Stimulated activated CD4-positive, alpha-beta T cell treated with anti-CD3 and anti-CD28 coated beads, TNF-alpha, amount 100 ng/mL, for 48 hours (primary cell): ENCODE data around the gene GPR162.

ENCODE experiments used
- DNase-seq, 3 donors: peaks; one replicate each; pipeline ENCODE4 v3.0.0-alpha.2; 2020; ENCODE audit warnings: low read depth in 3 of 3

Gene GPR162, protein sequence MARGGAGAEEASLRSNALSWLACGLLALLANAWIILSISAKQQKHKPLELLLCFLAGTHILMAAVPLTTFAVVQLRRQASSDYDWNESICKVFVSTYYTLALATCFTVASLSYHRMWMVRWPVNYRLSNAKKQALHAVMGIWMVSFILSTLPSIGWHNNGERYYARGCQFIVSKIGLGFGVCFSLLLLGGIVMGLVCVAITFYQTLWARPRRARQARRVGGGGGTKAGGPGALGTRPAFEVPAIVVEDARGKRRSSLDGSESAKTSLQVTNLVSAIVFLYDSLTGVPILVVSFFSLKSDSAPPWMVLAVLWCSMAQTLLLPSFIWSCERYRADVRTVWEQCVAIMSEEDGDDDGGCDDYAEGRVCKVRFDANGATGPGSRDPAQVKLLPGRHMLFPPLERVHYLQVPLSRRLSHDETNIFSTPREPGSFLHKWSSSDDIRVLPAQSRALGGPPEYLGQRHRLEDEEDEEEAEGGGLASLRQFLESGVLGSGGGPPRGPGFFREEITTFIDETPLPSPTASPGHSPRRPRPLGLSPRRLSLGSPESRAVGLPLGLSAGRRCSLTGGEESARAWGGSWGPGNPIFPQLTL

GRCh38 chr12:6821591-6822425 is at the start of gene GPR162:
GPR162 (plus strand) TSS chr12:6821821; CDS start chr12:6823899, 2,078 bp downstream.
- DNase-seq, result no peak

- peak in 2 of 3 donors; percentile 49 to 57 for DNase-seq
Observed at GRCh38 chr12:6772331-6772695, 49.3 kb upstream of the GPR162 start, which contains the start of gene LAG3. LAG3 (plus strand) TSS chr12:6772520; CDS start chr12:6772853, 333 bp downstream.

GRCh38 chr12:6772726-6773589 is 48.7 kb upstream of the GPR162 start:
- no peak for DNase-seq

- DNase-seq, result no peak
Observed at GRCh38 chr12:6773590-6774351, 47.9 kb upstream of the GPR162 start.

DNA sequence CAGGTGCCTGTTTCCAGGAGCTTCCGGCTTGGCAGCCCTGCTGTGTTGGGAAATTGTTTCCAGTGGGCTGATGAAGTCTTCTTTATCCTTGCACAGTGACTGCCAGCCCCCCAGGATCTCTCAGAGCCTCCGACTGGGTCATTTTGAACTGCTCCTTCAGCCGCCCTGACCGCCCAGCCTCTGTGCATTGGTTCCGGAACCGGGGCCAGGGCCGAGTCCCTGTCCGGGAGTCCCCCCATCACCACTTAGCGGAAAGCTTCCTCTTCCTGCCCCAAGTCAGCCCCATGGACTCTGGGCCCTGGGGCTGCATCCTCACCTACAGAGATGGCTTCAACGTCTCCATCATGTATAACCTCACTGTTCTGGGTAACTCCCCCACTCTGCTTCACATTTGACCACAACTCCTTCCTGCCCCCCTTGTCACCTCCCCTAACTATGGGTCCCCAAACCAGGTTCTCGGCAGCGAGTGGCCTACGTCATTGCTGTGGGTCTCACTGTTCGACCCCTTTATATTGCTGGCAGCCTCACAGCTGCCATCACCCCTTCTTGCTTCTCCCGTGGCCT is 47.0 kb upstream of the GPR162 start:
- no peak for DNase-seq

DNA sequence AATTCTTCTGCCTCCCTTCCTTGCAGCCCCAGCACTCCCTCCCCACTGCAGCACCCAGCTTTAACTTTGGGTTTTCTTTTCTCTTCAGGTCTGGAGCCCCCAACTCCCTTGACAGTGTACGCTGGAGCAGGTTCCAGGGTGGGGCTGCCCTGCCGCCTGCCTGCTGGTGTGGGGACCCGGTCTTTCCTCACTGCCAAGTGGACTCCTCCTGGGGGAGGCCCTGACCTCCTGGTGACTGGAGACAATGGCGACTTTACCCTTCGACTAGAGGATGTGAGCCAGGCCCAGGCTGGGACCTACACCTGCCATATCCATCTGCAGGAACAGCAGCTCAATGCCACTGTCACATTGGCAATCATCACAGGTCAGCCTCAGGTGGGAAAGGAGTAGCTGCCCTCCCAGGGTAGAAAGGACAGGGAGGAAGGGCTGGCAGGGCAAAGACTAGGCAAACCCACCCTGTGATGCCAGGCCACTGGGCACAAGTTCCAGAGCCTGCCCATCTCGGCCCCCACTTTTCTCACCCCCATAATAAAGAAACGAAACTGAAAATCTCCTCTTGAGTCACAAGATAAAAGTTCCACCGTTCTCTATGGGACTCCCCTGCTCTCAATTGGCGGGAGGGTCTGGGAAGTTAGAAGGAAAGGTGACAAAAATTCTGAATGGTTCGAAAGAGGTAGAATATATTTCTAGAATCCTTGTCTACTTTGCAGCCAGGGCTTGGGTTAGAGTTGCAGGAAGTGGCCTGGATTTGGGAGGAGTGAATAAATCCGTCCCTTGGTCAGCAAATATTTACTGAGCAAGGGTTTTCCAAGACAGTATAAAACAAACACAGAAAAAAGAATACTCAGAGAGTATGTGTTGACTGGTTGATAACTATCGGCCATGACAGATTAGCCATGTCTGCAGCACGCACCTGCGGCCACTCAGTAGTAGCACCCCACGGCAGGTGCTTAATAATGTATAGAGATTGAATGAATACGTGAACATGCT is 46.1 kb upstream of the GPR162 start:
- no peak for DNase-seq

GRCh38 chr12:6777386-6777785 is 44.2 kb upstream of the GPR162 start:
- DNase-seq, result no peak

DNA sequence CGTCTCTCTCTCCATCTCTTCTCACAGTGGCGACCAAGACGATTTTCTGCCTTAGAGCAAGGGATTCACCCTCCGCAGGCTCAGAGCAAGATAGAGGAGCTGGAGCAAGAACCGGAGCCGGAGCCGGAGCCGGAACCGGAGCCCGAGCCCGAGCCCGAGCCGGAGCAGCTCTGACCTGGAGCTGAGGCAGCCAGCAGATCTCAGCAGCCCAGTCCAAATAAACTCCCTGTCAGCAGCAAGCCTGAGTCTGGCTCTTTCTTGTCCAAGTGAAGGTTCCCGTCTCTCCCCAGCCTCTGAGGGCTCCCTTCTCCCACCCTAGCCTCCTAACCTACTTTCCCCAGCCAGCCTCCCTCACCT is 43.4 kb upstream of the GPR162 start:
- DNase-seq, result no peak

DNA sequence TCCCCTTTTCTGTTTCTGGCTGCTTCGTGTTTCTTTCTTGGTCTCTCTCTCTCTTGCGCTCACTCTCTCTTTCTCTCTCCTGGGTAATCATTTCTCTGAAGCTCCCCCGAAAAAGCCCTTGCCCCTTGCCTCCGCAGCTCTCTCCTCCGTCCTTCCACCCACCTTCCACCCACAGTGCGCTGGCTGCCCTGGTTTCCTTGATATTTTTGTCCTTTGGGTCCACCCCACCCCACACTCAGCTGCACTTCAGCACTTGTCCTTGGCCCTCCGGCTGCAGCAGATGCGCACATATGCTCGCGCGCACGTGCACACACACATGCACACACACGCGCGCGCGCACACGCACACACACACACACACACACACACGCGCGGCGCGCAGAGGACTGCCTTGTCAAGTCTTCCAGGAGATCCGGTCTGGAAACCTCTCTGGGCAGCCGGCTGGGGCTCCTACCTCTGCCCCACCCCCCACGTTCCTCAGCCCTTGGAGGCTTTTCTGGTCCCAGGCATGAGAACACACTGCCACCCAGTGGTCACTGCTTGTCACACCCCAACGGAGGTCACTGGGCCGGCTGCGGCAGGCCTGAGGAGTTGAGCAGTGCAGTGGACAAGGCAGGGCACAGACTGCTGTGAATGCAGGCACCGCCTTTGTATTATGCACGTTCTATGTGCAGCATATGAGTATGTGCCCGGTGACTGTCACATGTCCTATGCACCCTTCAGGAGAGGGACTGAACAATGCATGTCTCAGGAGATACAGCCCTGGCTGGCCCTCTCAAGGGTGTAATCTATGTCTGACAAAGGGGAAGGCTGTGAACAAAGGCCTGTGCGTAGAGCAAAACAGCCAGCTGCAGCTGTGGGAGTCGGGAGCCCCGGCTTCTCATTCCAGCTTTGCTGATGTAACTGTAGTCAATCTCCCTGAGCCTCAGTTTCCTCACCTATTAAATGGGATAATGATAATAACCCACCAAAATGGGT is 42.8 kb upstream of the GPR162 start:
- peak; percentile 76 to 94 (median 80) for DNase-seq

DNA sequence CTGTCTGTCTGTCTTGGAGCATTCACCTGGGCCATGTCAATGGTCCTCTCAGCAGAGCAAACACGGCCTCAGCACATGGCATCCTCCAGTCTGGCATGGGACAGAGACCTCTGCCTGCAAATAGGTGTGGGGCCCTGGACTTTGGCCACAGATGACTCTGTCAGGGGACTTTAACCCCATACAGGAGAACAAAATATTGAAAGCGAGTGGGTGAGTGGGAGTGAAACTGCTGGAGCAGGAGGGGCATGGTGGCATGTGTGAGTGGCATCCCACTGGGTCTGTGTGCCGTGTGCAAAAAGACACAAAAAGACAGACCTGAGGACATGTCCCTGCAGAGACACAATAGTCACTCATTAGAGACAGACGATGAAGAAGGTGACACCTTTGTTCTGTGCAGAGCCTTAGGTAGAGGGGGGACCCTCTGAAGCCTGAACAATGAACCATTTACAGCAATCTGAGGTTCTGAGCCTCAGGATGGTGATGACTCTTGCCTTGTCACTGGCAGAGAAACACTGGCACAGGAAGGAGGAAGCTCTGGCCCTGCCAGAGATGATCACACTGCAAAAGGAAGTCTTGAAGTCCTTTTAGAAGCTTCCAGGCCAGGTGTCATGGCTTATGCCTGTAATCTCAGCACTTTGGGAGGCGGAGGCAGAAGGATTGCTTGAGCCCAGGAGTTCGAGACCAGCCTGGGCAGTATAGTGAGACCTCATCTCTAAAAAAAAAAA is 41.8 kb upstream of the GPR162 start:
- no peak for DNase-seq

DNA sequence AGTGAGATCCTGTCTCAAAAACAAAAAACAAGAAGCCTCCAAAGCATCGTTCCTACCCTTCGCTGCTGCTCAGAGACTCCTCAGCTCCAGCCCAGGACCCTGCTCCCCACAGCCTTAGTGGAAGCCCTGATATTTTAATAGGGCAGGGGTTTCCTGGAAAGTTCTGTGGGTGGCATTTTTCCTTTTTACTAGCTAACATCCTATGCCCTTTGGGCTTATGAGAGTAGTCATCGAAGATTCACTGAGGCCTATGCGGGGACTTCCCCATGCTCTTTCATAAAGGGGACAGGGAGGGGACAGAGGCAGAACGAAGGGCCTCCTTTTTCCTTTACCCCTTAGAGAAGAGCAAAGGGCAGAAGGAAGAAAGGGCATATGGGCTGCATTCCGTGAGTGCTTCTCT is 41.0 kb upstream of the GPR162 start:
- no peak for DNase-seq

DNA sequence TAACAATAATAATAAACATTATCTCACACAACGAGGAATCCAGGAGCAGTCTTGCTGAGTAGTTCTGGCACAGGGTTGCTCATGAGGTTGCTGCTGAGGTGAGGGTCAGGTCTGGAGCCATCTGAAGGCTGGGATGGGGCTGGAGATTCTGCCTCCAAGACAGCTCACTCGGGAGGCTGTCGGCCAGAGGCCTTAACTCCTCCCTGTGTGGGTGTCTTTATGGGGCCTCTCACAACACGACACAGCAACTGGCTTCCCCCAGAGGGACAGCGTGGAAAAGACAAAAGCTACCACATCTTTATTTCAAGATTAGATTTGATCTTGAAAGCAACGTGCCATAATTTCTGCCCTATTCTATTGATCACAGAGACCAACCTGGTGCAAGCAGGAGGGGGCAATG is 39.5 kb upstream of the GPR162 start:
- no peak for DNase-seq

DNA sequence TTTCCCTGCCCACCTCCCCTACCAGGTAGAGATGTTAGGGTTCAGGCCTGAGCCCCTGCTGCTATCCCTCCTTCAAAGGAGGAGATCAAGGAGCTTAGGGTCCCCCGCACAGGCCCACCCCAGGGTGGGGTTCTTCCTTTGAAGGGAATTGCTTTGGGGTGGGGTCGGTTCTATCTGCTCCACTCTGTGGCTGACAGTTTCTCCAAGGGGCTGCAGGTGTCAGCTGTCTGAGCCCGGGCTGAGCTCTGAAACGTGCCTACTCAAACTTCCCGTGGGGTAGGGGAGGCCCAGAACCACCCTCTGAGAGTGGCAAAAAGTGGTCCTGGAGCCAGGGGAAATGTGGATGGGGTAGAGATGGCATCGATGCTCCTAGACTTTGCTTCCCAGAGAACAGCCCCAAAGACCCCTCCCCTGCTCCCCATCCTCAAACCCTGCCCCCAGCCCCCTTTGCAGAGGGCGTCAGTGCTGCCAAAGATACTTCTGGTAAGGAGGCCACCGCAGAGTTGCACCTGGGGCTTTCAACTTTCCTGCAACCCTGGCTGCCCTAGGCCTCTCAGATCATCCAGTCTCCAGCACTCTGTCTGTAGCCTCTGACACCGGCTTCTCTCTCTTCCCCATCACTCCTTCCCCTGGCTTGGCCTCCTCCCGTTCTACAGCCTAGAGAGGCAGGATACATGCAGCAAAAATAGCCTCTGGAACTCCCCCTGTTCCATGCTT is 38.6 kb upstream of the GPR162 start:
- no peak for DNase-seq

- DNase-seq, result no peak
Observed at GRCh38 chr12:6783828-6784227, 37.8 kb upstream of the GPR162 start.

DNA sequence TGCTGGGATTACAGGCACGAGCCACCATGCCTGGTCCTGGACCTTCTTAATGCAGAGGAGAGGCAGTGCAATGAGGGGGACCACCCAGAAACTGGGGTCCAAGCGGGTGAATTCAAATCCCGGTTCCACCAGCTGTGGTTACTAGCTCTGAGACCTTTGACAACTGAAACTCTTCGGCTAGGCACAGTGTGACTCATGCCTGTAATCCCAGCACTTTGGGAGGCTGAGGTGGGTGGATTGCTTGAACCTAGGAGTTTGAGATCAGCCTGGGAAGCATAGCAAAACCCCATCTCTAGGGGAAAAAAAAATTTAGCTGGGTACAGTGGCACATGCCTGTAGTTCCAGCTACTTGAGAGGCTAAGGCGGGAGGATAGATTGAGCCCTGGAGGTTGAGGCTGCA is 37.3 kb upstream of the GPR162 start:
- DNase-seq, result no peak

- DNase-seq, result no peak
Observed at GRCh38 chr12:6784761-6785160, 36.9 kb upstream of the GPR162 start.
